PFSK-1 (cell line): Measurements from ENCODE around the gene CADM2.

Experiments
- POLR2AphosphoS5 ChIP-seq: IDR thresholded peaks from 2 replicates; pipeline ENCODE4 v1.6.1; 2012; ENCODE audit warnings: low read depth, mild to moderate bottlenecking, control low read depth, low read length, moderate library complexity
- REST ChIP-seq, 2 experiments: IDR thresholded peaks; 2 replicates each; pipeline versions ENCODE4 v1.6.1 to v1.8.0; 2011 to 2012; ENCODE audit warnings: low read depth in 2 of 2, low read length in 2 of 2, control low read depth in 1 of 2, inconsistent platforms in 1 of 2, mild to moderate bottlenecking in 1 of 2, moderate library complexity in 1 of 2; ENCODE audit not compliant: insufficient read depth in 1 of 2
- SIN3A ChIP-seq: IDR thresholded peaks from 2 replicates; pipeline ENCODE4 v1.6.1; 2012; ENCODE audit warnings: mild to moderate bottlenecking, low read length, moderate library complexity, borderline replicate concordance; ENCODE audit not compliant: insufficient read depth
- TAF1 ChIP-seq: IDR thresholded peaks from 2 replicates; pipeline ENCODE4 v1.6.1; 2012; ENCODE audit warnings: low read length, control low read depth, borderline replicate concordance; ENCODE audit not compliant: insufficient read depth

- TF ChIP-seq POLR2AphosphoS5 (no peak), TAF1 (no peak), SIN3A (no peak), REST (IDR thresholded peaks at IDR 0.05; ENCODE audit: insufficient read depth in 1 of 2, low read depth in 2 of 2, low read length in 2 of 2) (no peak)
These were observed 467.3 kb downstream of the CADM2 start for GRCh38 chr3:85426121-85426520.
